Heart right ventricle (tissue), 16 donors: ENCODE measurements around the gene INPP5A. TPM values are rescaled to one million over a fixed set of nuclear protein-coding genes. Genes with fewer than 3 reads are reported as not detected.

ENCODE experiments used
- ATAC-seq, 8 donors: fragments of 200-7000 bp; cut with Tn5 transposase; one replicate each; pipeline ENCODE4 v1.9.1; 2020; ENCODE audit warnings: mild to moderate bottlenecking in 8 of 8, moderate library complexity in 8 of 8, moderate number of reproducible peaks in 1 of 8
- DNase-seq, 2 donors: peaks; one replicate each; pipeline ENCODE4 v3.0.0-alpha.2; 2020
- H3K27ac ChIP-seq, 10 donors: fragments of 200-600 bp; sonication (generic) in 2 of 10; one replicate each; pipeline versions ENCODE4 v1.5.0 to v1.8.0; 2020 to 2022; ENCODE audit warnings: mild to moderate bottlenecking in 3 of 10
- H3K27me3 ChIP-seq, 7 donors: fragments of 200-600 bp; one replicate each; pipeline ENCODE4 v1.8.0; 2021 to 2022; ENCODE audit warnings: mild to moderate bottlenecking in 2 of 7
- H3K36me3 ChIP-seq, 9 donors: fragments of 200-600 bp; sonication (generic) in 1 of 9; one replicate each; pipeline versions ENCODE4 v1.5.0 to v1.8.0; 2020 to 2022; ENCODE audit warnings: mild to moderate bottlenecking in 2 of 9
- H3K4me1 ChIP-seq, 9 donors: fragments of 200-600 bp; sonication (generic) in 1 of 9; one replicate each; pipeline versions ENCODE4 v1.5.0 to v1.8.0; 2020 to 2022; ENCODE audit warnings: mild to moderate bottlenecking in 4 of 9
- H3K4me3 ChIP-seq, 10 donors: fragments of 200-600 bp; sonication (generic) in 2 of 10; one replicate each; pipeline versions ENCODE4 v1.5.0 to v1.8.0; 2020 to 2022; ENCODE audit warnings: mild to moderate bottlenecking in 7 of 10, moderate library complexity in 2 of 10
- H3K9me3 ChIP-seq, 11 donors: fragments of 200-600 bp in 10 of 11; sonication (generic) in 2 of 11; one replicate each; pipeline versions ENCODE4 v1.5.0 to v1.8.0; 2013 to 2022; ENCODE audit warnings: mild to moderate bottlenecking in 2 of 11, control low read depth in 1 of 11, moderate library complexity in 1 of 11
- WGBS, 2 donors: extraction: QIAGEN DNeasy Blood & Tissue Kit; methylation state at CpG; one replicate each; pipeline ENCODE4 v1.1.7; 2013; ENCODE audit warnings: inconsistent platforms in 1 of 2; 5-methylcytosine and 5-hydroxymethylcytosine counted together
- intact Hi-C, 10 donors: fragments of 100-400 bp; cut with DNase I; formaldehyde crosslinking; loops; one replicate each; pipeline versions ENCODE4 v1.11.1 to v1.14.2; 2022
- polyA plus RNA-seq, 2 donors: library from polyadenylated mRNA; stranded (reverse); fragments of 200-250 nt; gene quantifications; one replicate each; pipeline ENCODE4 v1.2.3, GENCODE V29; 2013
- total RNA-seq, 10 donors: library from RNA; stranded (reverse); fragmentation: NEBNext Ultra II Directional in 3 of 10; extraction: Animal tissue kit (Norgen Biotek cat#: 25700) in 3 of 10; gene quantifications; one replicate each; pipeline versions ENCODE4 v1.2.1 to v1.2.4, GENCODE V29; 2021 to 2023
- TF ChIP-seq, protein P1 (sequence below), 9 donors: fragments of 200-600 bp; sonication (generic) in 2 of 9; IDR thresholded peaks; one replicate each; pipeline versions ENCODE4 v1.5.0 to v1.8.0; 2021 to 2022; ENCODE audit warnings: antibody characterized with exemption in 9 of 9, mild to moderate bottlenecking in 5 of 9, moderate library complexity in 1 of 9
- donor health status: Arrhythmogenic right ventricular cardiomyopathy.
- donor health status: ischemic (EF 13 %, LVEDD 7.1; RV severe dilation, severe dysfunction).
- donor health status: healthy with polysubstance abuse.
- donor health status: DM: no; HTN: yes; CAD: no.
- donor health status: DM: no; HTN: no; CAD: no.
- donor health status: ischemic (EF 25% LVEDD 6.9; RV normal size, moderate dysfunction).
- donor health status: ischemic (EF 25% LVEDD 5.7; RV mildly dilated, moderate dysfunction).
- donor health status: healthy.
- donor health status: DM: yes; HTN: yes; CAD: no.
- donor health status: Ischemic cardiomyopathy.
- donor health status: ischemic (EF 35%, LVEDD 5.7; RV mildly dilated, moderate dysfunction).
- donor health status: nonischemic (EF 11% LVEDD 7.7; RV severe dilation, severe dysfunction).
- donor health status: DM: yes; HTN: yes; CAD: no.
- donor health status: PGD.
- donor health status: ischemic (EF 29% LVEDD 5.4; RV normal size, mild dysfunction).
- donor health status: nonischemic (EF 23%, LVEDD 6.1; RV moderate dilation, normal function).

Gene INPP5A
- total and polyA plus RNA-seq, 12 donors = 30.4 to 122 (median 106) TPM

DNA sequence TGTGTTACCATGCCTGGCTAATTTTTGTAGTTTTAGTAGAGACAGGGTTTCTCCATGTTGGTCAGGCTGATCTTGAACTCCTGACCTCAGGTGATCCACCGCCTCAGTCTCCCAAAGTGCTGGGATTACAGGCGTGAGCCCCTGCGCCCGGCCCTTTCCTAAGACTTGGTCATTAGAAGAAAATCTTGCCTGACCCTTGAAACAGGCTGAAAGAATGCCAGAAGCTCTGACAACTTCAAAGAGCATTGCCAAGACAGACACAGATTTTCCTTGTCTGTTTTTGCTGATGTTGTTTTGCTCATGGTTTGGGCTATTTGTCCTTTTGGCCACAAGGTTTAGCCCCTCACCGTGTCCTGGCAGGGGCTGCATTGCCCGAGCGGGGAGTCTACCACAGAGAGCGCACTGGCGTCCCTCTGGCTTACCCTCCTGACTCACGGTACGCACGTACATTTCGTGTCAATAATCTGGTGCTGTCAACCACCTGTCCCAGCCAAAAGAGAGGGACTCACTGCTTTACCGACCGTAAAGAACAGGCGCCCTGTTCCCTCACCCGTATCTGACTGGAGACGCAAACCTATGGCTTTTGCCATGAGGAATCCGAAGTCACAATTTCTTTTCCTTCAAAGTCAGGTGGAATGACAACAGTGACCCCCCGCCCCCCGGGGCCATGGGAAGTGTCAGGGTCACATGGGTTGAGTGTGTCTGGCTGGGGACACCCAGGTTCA is 10.1 kb upstream of the INPP5A start:
- Histone ChIP-seq H3K4me1 (peaks cover 0 to 10% (median 0%) of the 10 kb centered on the region in 9 donors), H3K27me3 (peaks cover 0 to 9% (median 0%) of the 10 kb centered on the region in 7 donors), H3K9me3 (peaks cover 0 to 25% (median 10%) of the 10 kb centered on the region in 11 donors), H3K36me3 (no peaks in the 10 kb centered on the region), H3K27ac (no peak overlapping the region), H3K4me3 (no peak overlapping the region)
- intact Hi-C loops = no loop called here
- TF ChIP-seq, protein P1, sequence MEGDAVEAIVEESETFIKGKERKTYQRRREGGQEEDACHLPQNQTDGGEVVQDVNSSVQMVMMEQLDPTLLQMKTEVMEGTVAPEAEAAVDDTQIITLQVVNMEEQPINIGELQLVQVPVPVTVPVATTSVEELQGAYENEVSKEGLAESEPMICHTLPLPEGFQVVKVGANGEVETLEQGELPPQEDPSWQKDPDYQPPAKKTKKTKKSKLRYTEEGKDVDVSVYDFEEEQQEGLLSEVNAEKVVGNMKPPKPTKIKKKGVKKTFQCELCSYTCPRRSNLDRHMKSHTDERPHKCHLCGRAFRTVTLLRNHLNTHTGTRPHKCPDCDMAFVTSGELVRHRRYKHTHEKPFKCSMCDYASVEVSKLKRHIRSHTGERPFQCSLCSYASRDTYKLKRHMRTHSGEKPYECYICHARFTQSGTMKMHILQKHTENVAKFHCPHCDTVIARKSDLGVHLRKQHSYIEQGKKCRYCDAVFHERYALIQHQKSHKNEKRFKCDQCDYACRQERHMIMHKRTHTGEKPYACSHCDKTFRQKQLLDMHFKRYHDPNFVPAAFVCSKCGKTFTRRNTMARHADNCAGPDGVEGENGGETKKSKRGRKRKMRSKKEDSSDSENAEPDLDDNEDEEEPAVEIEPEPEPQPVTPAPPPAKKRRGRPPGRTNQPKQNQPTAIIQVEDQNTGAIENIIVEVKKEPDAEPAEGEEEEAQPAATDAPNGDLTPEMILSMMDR (IDR thresholded peaks at IDR 0.05) = no peak
- 80 to 83% methylated on average over 21 of the region's 21 CpGs for WGBS, 2 donors
- DNase-seq (no peak), ATAC-seq (no peak)

DNA sequence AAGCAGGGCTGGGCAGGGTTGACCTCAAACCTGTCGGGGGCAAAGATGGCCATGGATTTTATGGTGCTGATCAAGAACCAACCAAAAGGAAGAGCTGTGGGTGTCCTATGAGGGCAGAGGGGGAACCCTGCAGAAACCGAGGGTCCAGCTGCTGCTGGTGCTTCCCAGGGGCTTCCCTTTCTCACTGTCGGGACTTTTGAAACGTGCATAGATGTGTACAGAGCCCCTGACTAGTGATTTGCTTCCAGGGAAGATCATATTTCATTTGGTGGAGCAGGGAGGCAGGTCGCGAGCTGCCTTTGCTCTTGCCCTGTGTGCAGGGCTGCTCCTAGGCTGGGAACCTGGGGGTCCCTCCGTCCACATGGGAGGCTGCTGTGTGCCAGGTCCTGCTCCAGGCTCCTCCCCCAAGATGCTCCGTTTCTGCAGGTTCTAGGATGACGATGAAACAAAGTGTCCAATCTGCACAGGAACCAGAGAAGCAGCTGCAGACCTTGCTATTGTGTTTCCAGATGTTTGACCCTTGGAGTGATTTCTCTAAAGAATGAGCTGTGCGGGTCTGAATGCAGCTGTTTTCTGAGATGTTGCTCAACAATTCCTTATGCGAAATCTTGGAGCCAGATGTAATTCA is 9.4 kb upstream of the INPP5A start:
- intact Hi-C loops = no loop called here
- ATAC-seq = peak in 4 of 8 donors; percentile 27 to 38 (median 33)
- H3K27ac ChIP-seq = no peak overlapping the region
- peaks cover 0 to 25% (median 10%) of the 10 kb centered on the region in 11 donors for H3K9me3 ChIP-seq
- WGBS, 2 donors = 49 to 53% methylated on average over 11 of the region's 11 CpGs
- no peaks in the 10 kb centered on the region for H3K36me3 ChIP-seq
- TF ChIP-seq, protein P1 (IDR thresholded peaks at IDR 0.05) = no peak
- peaks cover 0 to 10% (median 0%) of the 10 kb centered on the region in 9 donors for H3K4me1 ChIP-seq
- peaks cover 0 to 9% (median 0%) of the 10 kb centered on the region in 7 donors for H3K27me3 ChIP-seq
- peak in 1 of 2 donors; percentile 2 for DNase-seq
- no peak overlapping the region for H3K4me3 ChIP-seq

DNA sequence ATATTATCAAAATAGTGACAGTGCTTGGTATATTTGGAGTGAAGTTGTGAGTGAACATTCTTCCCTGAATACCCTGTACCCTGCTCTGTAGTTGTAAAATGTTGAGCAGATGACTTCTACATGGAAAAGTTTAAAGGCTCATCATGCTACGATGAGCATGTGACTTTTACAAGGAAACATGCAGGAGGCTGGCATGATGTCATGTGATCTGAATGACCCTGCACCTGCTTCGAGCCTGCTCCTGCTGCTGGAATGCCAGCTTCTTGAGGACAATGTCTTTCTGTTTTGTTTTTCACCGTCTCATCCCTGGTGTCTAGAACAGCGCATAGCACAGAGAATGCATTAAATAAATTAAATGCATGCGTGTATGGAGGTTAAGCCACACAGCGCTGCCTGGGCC is 5.4 kb upstream of the INPP5A start:
- DNase-seq (no peak), ATAC-seq (no peak)
- Histone ChIP-seq H3K4me1 (peaks cover 6 to 23% (median 15%) of the 10 kb centered on the region in 9 donors), H3K27me3 (peaks cover 0 to 9% (median 0%) of the 10 kb centered on the region in 7 donors), H3K36me3 (no peaks in the 10 kb centered on the region), H3K27ac (no peak overlapping the region), H3K9me3 (peaks cover 0 to 25% (median 10%) of the 10 kb centered on the region in 11 donors), H3K4me3 (no peak overlapping the region)
- intact Hi-C loops = loop anchor here in 3 of 10 donors (10.0 kb wide), 1 partner anchor 67 kb away; no protein-coding TSS in a partner anchor
- TF ChIP-seq, protein P1 (IDR thresholded peaks at IDR 0.05) = no peak
- WGBS, 2 donors = 96% methylated on average over 6 of the region's 6 CpGs

DNA sequence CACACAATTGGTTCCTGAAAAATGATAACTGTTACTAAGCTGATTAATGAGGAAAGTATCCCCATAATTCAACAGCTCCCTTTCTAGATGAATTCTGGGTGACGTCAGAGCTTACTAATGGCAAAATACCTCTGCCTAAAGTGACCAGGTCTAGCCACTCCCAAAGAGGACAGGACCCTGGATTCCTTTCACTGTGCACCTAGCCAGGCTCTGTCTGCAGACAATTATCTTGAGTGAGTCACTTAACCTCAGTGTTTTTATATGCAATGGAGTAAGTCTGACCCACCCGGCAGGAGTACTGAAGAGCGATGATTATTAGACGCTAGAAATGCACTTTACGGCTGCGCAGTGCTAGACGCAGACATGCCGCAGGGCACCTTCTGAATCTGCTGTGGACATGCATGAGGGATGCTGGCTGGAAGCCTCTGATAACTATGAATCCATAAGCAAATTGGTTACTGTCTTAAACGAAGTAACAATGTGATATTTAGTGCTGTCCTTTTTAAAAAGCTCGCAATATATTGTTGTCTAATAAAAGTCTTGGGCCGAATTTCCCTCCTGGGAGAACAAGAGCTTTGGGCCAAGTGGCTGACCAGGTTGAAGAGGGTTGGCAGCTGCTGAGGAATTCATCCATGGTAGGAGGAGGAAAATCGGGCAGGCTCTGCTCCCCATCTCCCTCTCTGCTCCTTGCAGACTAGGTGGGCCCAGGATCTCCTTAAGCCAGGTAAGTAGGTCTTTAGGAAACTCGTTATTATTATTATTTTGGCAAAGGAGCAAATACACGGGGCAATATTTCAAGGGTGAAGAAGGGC is 4.6 kb upstream of the INPP5A start:
- no peak for DNase-seq
- peaks cover 0 to 25% (median 10%) of the 10 kb centered on the region in 11 donors for H3K9me3 ChIP-seq
- intact Hi-C loops = loop anchor here in 3 of 10 donors (10.0 kb wide), 1 partner anchor 68 kb away; no protein-coding TSS in a partner anchor
- H3K27me3 ChIP-seq = peaks cover 0 to 4% (median 0%) of the 10 kb centered on the region in 7 donors
- H3K27ac ChIP-seq = no peak overlapping the region
- no peak overlapping the region for H3K4me3 ChIP-seq
- peaks cover 6 to 21% (median 15%) of the 10 kb centered on the region in 9 donors for H3K4me1 ChIP-seq
- TF ChIP-seq, protein P1 (IDR thresholded peaks at IDR 0.05) = no peak
- 85 to 88% methylated on average over 14 of the region's 14 CpGs for WGBS, 2 donors
- ATAC-seq = no peak
- H3K36me3 ChIP-seq = no peaks in the 10 kb centered on the region
